ENCODE measurements around the gene ZNF620.
"Not testable (repeated sequence)": the region's sequence is repeated elsewhere in the genome, so short reads cannot be mapped to it uniquely, and the experiment has no call there.

DNA sequence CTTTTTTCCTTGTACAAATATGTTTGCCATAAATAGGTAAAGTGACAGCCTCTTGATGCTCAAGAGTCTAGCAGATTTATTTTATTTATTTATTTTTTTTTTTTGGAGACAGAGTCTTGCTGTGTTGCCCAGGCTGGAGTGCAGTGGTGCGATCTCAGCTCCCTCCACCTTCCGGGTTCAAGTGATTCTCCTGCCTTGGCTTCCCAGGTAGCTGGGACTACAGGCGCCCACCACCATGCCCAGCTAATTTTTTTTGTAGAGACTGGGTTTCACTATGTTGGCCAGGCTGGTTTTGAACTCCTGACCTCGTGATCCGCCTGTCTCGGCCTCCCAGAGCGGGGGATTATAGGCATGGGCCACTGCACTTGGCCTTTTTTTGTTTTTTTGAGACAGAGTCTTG is 43.0 kb upstream of the ZNF620 start:
- TF ChIP-seq, protein P1, sequence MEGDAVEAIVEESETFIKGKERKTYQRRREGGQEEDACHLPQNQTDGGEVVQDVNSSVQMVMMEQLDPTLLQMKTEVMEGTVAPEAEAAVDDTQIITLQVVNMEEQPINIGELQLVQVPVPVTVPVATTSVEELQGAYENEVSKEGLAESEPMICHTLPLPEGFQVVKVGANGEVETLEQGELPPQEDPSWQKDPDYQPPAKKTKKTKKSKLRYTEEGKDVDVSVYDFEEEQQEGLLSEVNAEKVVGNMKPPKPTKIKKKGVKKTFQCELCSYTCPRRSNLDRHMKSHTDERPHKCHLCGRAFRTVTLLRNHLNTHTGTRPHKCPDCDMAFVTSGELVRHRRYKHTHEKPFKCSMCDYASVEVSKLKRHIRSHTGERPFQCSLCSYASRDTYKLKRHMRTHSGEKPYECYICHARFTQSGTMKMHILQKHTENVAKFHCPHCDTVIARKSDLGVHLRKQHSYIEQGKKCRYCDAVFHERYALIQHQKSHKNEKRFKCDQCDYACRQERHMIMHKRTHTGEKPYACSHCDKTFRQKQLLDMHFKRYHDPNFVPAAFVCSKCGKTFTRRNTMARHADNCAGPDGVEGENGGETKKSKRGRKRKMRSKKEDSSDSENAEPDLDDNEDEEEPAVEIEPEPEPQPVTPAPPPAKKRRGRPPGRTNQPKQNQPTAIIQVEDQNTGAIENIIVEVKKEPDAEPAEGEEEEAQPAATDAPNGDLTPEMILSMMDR (IDR thresholded peaks at IDR 0.05), result not testable (repeated sequence)
- not testable (repeated sequence) for TF ChIP-seq POLR2A (IDR thresholded peaks at IDR 0.05)
